ENCODE measurements around the gene VPS18. TPM values are rescaled to one million over a fixed set of nuclear protein-coding genes. Genes with fewer than 3 reads are reported as not detected.
A peak's percentile ranks its signal among the peaks of the same experiment; 100 is the strongest.

Gene VPS18
- total RNA-seq, 1 donor from 2014 or later: 37.6 TPM

GRCh38 chr15:40949756-40950207 lies 55.5 kb downstream of the VPS18 start:
- Mint-ChIP-seq H3K9me3 (ENCODE audit: unreplicated experiment) (peaks cover 2% of the 10 kb centered on the region), H3K4me1 (ENCODE audit: low read depth, unreplicated experiment) (peaks cover 6% of the 10 kb centered on the region), H3K27ac (ENCODE audit: unreplicated experiment) (no peak overlapping the region), H3K4me3 (ENCODE audit: unreplicated experiment) (no peak overlapping the region), H3K36me3 (ENCODE audit: low read depth, unreplicated experiment) (peaks cover 7% of the 10 kb centered on the region), H3K27me3 (ENCODE audit: low read depth, unreplicated experiment) (peaks cover 28% of the 10 kb centered on the region)
- Histone ChIP-seq H3K36me3 (ENCODE audit: insufficient read depth, low read length) (no peaks in the 10 kb centered on the region), H3K4me1 (ENCODE audit: insufficient read depth, low read length) (peaks cover 10% of the 10 kb centered on the region), H3K79me2 (ENCODE audit: insufficient read depth, low read length) (no peaks in the 10 kb centered on the region), H3K4me2 (ENCODE audit: low read length) (no peak overlapping the region), H3K9me3 (ENCODE audit: insufficient read depth, low read depth, low read length) (no peaks in the 10 kb centered on the region), H3K4me3 (ENCODE audit: insufficient read depth, low read depth, low read length) (no peak overlapping the region), H3K27ac (ENCODE audit: low read depth, low read length) (no peak overlapping the region), H2AFZ (ENCODE audit: low read depth, low read length) (no peak overlapping the region), H3K27me3 (ENCODE audit: insufficient read depth, low read length) (no peaks in the 10 kb centered on the region), H3K9ac (ENCODE audit: low read length) (no peak overlapping the region), H4K20me1 (ENCODE audit: insufficient read depth, low read length) (no peaks in the 10 kb centered on the region)
- FAIRE-seq (no peak), DNase-seq (ENCODE audit: low read depth) (no peak)
- TF ChIP-seq, protein P1, sequence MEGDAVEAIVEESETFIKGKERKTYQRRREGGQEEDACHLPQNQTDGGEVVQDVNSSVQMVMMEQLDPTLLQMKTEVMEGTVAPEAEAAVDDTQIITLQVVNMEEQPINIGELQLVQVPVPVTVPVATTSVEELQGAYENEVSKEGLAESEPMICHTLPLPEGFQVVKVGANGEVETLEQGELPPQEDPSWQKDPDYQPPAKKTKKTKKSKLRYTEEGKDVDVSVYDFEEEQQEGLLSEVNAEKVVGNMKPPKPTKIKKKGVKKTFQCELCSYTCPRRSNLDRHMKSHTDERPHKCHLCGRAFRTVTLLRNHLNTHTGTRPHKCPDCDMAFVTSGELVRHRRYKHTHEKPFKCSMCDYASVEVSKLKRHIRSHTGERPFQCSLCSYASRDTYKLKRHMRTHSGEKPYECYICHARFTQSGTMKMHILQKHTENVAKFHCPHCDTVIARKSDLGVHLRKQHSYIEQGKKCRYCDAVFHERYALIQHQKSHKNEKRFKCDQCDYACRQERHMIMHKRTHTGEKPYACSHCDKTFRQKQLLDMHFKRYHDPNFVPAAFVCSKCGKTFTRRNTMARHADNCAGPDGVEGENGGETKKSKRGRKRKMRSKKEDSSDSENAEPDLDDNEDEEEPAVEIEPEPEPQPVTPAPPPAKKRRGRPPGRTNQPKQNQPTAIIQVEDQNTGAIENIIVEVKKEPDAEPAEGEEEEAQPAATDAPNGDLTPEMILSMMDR (IDR thresholded peaks at IDR 0.05; ENCODE audit: insufficient read depth, low read depth, low read length): no peak
- no peak for TF ChIP-seq EZH2 (IDR thresholded peaks at IDR 0.05; ENCODE audit: insufficient read depth, low read length)

DNA sequence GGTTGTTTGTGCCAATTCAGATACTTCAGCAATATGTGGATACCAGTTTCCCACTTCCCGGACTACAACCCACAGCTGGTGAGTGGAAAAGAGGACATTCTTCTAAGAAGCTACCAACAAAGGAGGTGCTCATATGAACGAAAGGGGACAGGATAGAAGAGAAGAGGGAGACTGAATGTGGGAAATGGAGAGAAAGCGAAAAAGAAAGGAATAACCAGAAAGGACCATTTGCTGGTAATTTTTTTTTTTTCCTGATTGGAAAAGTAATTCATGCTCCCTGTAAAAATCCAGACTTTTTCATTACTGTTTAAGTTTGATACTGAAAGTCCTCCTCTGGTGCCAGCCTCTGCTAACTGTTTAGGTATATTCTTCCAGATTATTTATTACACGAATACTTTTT lies 57.5 kb downstream of the VPS18 start:
- Histone ChIP-seq H3K4me2 (ENCODE audit: low read length) (no peak overlapping the region), H3K9ac (ENCODE audit: low read length) (no peak overlapping the region), H4K20me1 (ENCODE audit: insufficient read depth, low read length) (peaks cover 8% of the 10 kb centered on the region), H2AFZ (ENCODE audit: low read depth, low read length) (no peak overlapping the region), H3K9me3 (ENCODE audit: insufficient read depth, low read depth, low read length) (no peaks in the 10 kb centered on the region), H3K27ac (ENCODE audit: low read depth, low read length) (no peak overlapping the region), H3K4me1 (ENCODE audit: insufficient read depth, low read length) (peaks cover 10% of the 10 kb centered on the region), H3K36me3 (ENCODE audit: insufficient read depth, low read length) (no peaks in the 10 kb centered on the region), H3K4me3 (ENCODE audit: insufficient read depth, low read depth, low read length) (no peak overlapping the region), H3K27me3 (ENCODE audit: insufficient read depth, low read length) (no peaks in the 10 kb centered on the region), H3K79me2 (ENCODE audit: insufficient read depth, low read length) (no peaks in the 10 kb centered on the region)
- Mint-ChIP-seq H3K4me3 (ENCODE audit: unreplicated experiment) (peak overlapping the region; percentile 78), H3K36me3 (ENCODE audit: low read depth, unreplicated experiment) (peaks cover 13% of the 10 kb centered on the region), H3K4me1 (ENCODE audit: low read depth, unreplicated experiment) (peaks cover 18% of the 10 kb centered on the region), H3K27me3 (ENCODE audit: low read depth, unreplicated experiment) (peaks cover 16% of the 10 kb centered on the region), H3K9me3 (ENCODE audit: unreplicated experiment) (peaks cover 4% of the 10 kb centered on the region), H3K27ac (ENCODE audit: unreplicated experiment) (peak overlapping the region; percentile 98)
- FAIRE-seq (no peak), DNase-seq (ENCODE audit: low read depth) (no peak)
- TF ChIP-seq, protein P1 (IDR thresholded peaks at IDR 0.05; ENCODE audit: insufficient read depth, low read depth, low read length): no peak
- no peak for TF ChIP-seq EZH2 (IDR thresholded peaks at IDR 0.05; ENCODE audit: insufficient read depth, low read length)

DNA sequence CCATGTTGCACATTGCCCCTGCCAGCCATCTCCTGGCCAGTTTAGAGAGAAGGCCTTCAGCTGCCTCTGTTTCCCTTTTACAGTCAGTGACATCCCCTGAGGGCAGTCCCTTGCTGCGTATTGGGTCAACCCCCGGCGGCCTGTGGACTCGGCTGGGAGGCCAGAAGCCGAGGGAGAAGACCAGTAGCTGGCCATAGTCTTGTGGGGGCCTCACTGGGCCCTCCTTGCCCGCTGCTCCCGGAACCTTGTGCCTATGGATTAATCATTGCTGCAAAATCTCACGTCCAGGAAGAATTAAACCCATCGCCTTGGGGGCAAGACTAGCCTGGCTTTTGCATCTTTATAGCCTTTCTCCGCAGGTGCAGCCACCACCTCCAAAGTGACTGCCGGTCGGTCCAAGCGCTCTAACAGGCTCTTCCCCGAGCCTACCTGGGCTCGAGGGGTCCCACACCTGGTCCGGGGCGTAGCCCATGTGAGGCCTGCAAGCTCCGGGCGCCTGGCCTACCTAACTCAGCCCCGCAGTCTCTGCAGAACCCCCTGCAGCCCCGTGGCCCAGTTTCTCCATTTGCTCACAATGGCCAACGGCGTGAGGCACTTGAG lies 58.2 kb downstream of the VPS18 start:
- Mint-ChIP-seq H3K4me1 (ENCODE audit: low read depth, unreplicated experiment) (peaks cover 20% of the 10 kb centered on the region), H3K9me3 (ENCODE audit: unreplicated experiment) (peaks cover 4% of the 10 kb centered on the region), H3K4me3 (ENCODE audit: unreplicated experiment) (peak overlapping the region; percentile 78), H3K27ac (ENCODE audit: unreplicated experiment) (peak overlapping the region; percentile 98), H3K36me3 (ENCODE audit: low read depth, unreplicated experiment) (peaks cover 13% of the 10 kb centered on the region), H3K27me3 (ENCODE audit: low read depth, unreplicated experiment) (peaks cover 16% of the 10 kb centered on the region)
- no peaks in the 10 kb centered on the region for H3K36me3 ChIP-seq (ENCODE audit: insufficient read depth, low read length)
- H4K20me1 ChIP-seq (ENCODE audit: insufficient read depth, low read length): peaks cover 11% of the 10 kb centered on the region
- no peaks in the 10 kb centered on the region for H3K79me2 ChIP-seq (ENCODE audit: insufficient read depth, low read length)
- H3K9me3 ChIP-seq (ENCODE audit: insufficient read depth, low read depth, low read length): no peaks in the 10 kb centered on the region
- FAIRE-seq (no peak), DNase-seq (ENCODE audit: low read depth) (no peak)
- TF ChIP-seq, protein P1 (IDR thresholded peaks at IDR 0.05; ENCODE audit: insufficient read depth, low read depth, low read length): no peak
- TF ChIP-seq EZH2 (IDR thresholded peaks at IDR 0.05; ENCODE audit: insufficient read depth, low read length): no peak
- no peaks in the 10 kb centered on the region for H3K27me3 ChIP-seq (ENCODE audit: insufficient read depth, low read length)
- peak overlapping the region; percentile 80 for H3K27ac ChIP-seq (ENCODE audit: low read depth, low read length)
- H3K4me2 ChIP-seq (ENCODE audit: low read length): peak overlapping the region; percentile 96
- peak overlapping the region; percentile 80 for H3K4me3 ChIP-seq (ENCODE audit: insufficient read depth, low read depth, low read length)
- H2AFZ ChIP-seq (ENCODE audit: low read depth, low read length): peak overlapping the region; percentile 99
- peak overlapping the region; percentile 87 for H3K9ac ChIP-seq (ENCODE audit: low read length)
- H3K4me1 ChIP-seq (ENCODE audit: insufficient read depth, low read length): peaks cover 10% of the 10 kb centered on the region

Data from astrocyte (in vitro differentiated cells and primary cell).